H1 (cell line): ENCODE results near the gene AGAP1. TPM values are rescaled to one million over a fixed set of nuclear protein-coding genes. Genes with fewer than 3 reads are reported as not detected.

Source experiments
- EGR1 ChIP-seq: IDR thresholded peaks from 2 replicates; pipeline ENCODE4 v1.6.1; 2011; ENCODE audit warnings: low read depth, low read length, borderline replicate concordance
- KDM4A ChIP-seq: IDR thresholded peaks from one replicate; pipeline ENCODE4 v1.7.1; 2012; ENCODE audit warnings: low read depth, mild to moderate bottlenecking, moderate library complexity, low read length, inconsistent platforms; ENCODE audit not compliant: severe bottlenecking
- SIN3A ChIP-seq, 2 experiments: IDR thresholded peaks in 1 of 2; conservative IDR thresholded peaks in 1 of 2; 2 replicates each; pipeline ENCODE4 v1.6.1; 2011 to 2012; ENCODE audit warnings: low read length in 2 of 2, improper control_type of control experiment in 1 of 2, low read depth in 1 of 2, mild to moderate bottlenecking in 1 of 2
- polyA plus RNA-seq, 7 experiments: library from polyadenylated mRNA; depleted of rRNA in 3 of 7; stranded (reverse) in 5 of 7; unstranded in 2 of 7; fragments of >200 nt in 5 of 7; fragments of 200-250 nt in 2 of 7; gene quantifications; 1 replicate in 5 of 7; 2 replicates in 1 of 7; 4 replicates in 1 of 7; pipeline versions ENCODE4 v1.2.1 to v1.2.3, GENCODE V29; 2011 to 2013; ENCODE audit warnings: missing spikeins in 2 of 7, mixed read lengths in 2 of 7
- total RNA-seq: library from RNA; stranded (reverse); fragmentation: NEBNext Ultra II Directional; extraction: Animal tissue kit (Norgen Biotek cat#: 25700); gene quantifications from 2 replicates; pipeline ENCODE4 v1.2.1, GENCODE V29; 2021

Gene AGAP1
- total and polyA plus RNA-seq, 2 of the 8 experiments (the other 6 are each of a cell fraction or from before 2014, with no cell fraction given) = 18.1 to 39.4 TPM

DNA sequence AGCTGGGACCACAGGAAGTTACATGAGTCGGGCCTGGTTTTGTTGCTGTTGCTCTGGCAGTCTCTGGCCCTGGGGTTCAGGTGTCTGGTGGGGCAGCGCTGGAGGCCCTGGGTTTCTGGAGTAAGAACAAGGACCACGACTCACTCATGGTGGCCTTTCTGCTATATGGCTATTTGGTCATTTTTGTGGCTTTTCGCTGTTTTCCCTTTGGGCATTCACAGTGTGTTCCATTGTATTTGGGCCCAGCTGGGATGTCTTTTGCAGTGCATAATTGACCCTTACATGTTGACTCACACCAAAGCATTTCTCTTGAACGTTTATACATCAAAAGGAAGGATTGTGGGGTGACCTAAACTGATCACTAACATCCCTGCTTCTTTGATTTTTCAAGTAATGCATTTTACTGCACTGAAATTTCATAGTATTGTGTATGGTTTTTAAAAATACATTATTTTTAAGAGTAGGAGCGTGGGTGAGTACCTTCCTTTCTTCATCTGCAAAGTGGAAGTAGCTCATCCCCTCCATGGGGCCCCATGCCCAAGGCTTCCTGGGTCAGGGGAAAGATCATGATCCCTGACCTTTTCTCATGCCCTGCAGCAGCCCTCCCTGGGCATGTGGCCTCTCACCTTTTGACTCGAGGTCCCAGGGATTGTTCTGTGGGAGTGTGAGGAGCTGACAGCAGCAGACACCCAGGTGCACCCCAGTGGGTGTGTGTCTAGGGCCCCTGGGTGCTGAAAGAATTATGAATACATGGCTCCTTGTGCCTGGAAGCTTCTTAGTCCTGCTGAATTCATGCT is 225.5 kb downstream of the AGAP1 start (continued):
- no peak for TF ChIP-seq KDM4A
- no peak for TF ChIP-seq EGR1
- TF ChIP-seq SIN3A (conservative IDR thresholded peaks at IDR 0.05 in 1 of 2, IDR thresholded peaks at IDR 0.05 in 1 of 2; ENCODE audit: low read depth in 1 of 2, low read length in 2 of 2) = no peak
